CD4-positive, alpha-beta T cell treated with Interleukin-4 for 1 hour (primary cell): Measurements from ENCODE around the gene BICC1.
"Not testable (repeated sequence)": the region's sequence is repeated elsewhere in the genome, so short reads cannot be mapped to it uniquely, and the experiment has no call there.

Source experiments
- DNase-seq, 2 donors: peaks; one replicate each; pipeline ENCODE4 v3.0.0-alpha.2; 2020 to 2022

Gene BICC1

DNA sequence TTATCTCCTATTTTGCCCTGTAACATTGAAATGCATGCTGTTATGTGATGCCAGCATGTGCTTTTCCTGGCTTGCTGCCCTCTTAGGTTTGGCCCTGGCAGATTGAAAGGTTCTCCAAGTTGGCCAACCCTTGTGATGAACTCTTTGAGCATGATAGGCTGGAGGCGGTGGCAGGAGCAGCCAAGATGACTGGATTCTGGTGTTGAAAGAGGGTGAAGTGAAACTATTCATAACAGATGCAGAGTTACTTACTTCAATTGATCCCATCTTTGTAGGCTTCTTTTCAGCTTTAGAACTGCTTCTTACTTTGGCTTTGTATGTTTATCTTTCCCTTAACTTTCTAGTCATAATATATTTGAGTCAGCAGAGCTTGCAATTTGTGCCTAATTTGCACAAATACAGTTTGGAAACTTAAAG lies 57.6 kb downstream of the BICC1 start:
- no peak for DNase-seq

- no peak for DNase-seq
Observed at GRCh38 chr10:58570979-58571378, 58.3 kb downstream of the BICC1 start.

DNA sequence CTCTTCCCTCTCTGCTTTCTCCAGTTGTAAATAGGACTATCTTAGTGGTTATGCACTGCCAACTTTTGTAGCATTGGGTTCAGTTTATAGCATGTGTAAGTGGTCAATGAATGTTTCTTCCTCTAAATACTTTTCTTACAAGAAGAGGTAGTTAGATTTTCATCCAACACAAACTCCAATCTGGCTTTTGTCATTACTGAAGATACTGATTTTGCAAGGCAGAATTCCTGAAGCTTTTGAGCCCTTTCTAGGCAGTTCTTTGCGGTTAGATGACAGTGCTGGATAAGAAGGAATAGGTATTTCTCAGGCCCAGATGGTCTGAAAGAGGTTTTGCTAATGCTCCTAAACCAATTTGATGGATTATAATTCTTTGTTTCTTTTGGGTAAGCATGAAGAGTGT lies 60.5 kb downstream of the BICC1 start:
- DNase-seq, result no peak

DNA sequence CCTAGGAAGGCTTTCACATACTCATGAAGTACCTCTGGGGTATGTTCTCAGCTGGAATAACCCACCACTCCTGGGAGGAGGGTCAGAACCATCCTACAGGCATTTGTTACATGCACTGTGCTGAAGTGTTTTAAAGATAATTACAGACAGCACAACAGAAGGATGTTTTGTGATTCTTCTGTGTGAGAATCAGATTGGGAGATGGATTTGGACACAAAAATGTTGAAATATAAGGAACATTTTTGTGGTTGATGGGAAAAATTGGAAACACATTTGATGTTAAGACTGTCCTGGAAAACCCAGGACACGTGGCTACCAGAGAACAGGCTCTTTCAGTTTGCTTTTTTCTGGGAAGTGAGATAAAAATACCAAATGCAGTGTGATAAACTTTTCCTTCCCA lies 61.4 kb downstream of the BICC1 start:
- DNase-seq, result no peak

DNA sequence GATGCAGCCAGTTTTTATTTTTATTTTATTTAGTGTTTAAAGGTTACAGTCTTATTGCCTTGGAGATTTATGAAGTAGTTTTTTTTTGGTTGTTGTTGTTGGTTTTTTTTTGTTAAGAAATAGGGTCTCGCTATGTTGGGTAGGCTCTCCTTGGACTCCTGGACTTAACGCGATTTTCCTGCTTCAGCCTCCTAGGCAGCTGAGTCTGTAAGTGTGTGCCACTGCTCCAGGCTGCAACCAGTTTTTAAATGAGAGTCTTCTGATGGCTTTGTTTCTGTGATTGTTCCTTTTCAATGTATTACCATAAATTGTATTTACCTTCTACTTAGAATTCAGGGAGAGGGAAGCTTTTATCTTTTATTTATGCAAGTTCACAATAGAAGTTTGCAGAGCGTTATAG lies 62.8 kb downstream of the BICC1 start:
- no peak for DNase-seq

DNA sequence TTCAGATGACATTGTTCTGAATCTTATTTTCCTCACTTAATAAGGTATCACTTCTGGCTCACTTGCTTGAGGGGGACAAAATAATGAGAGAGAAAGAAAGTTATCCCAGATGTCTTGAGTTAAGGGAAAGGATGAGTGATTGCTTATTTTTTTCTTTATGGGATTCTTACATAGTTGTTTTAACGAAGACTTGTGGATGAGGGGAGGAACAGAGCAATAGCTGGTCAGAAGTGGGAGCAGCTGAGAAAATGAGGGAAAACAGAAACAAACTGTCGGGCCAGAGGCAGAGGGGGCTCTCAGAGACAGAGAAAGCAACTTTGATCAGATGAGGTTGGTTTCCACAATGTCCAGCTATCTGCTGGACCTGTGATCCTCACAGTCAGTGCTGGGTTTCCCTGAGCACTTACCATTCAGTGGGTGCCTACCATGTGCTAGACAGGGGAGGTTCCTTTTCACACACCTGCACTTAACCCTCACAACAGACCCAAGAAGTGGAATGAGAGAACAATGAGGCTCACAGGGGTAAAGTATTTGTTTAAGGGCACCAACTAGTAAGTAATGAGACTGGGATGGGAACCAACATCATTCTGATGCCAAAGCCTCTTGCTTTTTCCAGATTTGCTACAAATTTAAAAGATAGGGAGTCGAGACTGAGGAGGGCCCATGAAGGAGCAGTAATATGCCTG lies 64.2 kb downstream of the BICC1 start:
- no peak for DNase-seq

DNA sequence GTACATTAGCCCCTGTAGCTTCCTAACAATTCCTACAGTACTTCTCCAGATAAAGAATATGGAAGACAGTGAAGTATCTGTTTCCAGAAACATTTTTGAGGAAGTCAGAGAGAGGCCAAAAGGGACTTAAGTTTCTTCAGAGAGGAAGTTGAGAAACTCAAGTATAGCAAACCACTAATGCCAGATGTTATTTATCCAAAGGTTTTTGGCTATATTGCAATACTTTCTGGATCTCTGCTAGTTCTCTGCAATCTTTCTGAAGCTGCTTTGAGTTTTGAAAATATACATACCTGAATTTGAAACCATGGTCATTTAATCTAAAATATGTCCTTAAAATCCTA lies 64.7 kb downstream of the BICC1 start:
- no peak for DNase-seq

DNA sequence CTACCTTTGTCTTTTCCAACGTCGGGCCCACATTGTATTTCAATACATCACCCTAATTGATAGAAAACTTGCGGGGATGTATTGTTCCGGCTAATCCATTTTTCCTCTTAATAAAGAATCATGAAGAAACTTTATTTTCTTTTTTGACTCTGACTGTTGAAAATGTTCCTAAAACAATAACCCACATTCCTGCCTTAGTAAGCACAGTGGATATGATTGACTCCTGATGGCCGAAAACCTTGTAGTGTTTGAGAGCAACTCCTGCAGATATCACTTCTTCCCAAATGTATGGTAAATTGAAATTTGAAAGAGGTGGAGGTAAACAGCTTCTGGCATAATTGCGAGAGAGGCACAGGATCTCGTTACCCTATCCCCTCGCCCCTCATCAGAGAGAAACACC lies 65.7 kb downstream of the BICC1 start:
- DNase-seq, result no peak

DNA sequence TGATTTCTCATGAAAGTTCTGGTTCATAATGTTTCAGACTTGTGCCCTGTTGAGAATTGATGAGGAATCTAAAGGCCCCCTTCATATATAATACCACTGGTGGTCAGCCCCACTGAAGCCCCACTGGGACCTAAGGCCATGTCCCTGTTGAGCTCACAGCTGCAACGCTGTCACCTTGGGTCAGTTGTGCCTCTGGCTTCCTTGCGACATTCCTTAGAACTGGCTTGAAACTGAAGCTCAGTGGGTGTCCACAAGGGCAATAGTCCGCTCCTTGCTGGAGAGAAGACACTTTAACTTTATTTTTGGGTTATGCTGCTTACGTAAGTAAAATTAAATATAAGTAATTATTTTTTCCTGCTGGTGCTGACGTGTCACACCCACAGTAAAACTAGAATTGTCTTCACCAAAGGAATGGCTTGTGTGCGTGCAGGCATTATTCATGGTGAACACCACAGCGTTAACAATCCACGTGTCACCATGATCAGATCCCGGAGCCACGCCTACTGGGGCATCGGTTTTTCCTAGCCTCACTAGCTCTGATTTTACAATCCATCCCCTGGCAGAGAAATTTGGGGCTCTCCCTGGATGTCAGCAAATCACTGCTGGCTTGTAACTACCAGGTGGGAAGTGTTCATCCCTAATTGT lies 66.5 kb downstream of the BICC1 start:
- no peak for DNase-seq

GRCh38 chr10:58582045-58582444 lies 69.4 kb downstream of the BICC1 start:
- no peak for DNase-seq

GRCh38 chr10:58585435-58585834 lies 72.8 kb downstream of the BICC1 start:
- DNase-seq, result no peak

GRCh38 chr10:58586282-58587245 lies 73.9 kb downstream of the BICC1 start:
- DNase-seq, result no peak

GRCh38 chr10:58587676-58588075 lies 75.0 kb downstream of the BICC1 start:
- no peak for DNase-seq

DNA sequence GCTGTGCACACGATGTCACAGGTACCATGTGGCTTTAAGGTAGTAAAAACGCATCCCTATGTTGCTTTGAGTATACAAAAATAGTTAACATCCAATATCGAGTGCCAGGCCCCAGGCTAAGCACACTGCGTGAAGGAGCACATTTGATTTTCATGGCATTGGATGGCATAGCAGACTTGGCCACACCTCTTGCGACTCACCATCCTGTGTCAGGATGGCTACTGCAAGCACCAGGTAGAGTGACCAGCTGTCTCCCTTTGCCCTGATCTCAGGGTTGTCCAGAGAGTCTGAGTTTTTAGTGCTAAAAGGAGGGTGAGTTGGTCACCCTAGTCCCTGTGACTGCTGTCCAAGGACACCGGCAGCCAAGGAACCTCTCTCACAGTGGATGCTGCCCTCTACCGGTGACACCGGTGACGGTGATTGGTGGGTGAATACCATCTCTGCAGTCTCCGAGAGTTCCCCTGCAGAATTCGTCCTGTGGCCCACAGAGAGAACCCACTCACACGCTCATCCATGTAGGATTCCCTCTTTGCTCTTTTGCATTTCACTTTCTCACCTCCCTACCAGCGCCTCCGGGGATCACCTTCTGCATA lies 76.1 kb downstream of the BICC1 start:
- DNase-seq, result no peak

DNA sequence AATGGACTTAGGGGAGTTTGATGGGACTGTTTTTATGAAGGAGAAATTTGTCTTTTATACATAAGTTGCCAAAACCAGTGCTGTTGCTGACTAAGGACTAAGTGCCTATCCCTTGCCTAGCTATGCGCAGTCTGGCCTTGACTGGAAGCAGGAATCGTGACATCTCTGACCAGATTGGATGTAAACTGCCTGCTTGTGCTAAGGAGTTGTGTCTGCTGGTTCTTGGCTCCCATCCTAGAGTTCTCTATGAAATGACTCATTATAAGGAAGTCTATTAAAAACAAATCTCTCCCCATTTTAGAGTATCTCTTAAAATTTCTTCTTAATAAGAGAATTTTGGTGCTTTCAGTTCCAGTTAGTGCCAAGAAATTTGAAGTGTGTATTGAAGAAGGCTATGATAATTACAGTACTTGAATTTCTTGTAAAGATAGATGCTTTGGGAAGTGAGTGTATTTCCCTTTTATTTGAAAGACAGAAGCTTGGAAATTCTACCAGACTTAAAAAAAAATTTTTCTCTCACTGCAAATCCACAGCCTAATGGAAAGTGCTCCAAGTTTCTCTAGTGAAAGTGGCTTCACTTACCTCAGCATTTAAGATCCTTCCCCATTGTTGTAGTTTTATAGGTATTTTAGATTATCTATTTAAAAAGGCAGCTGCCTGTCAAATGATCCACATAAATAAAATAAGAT lies 77.6 kb downstream of the BICC1 start:
- no peak for DNase-seq

- no peak for DNase-seq
Observed at GRCh38 chr10:58590924-58591323, 78.3 kb downstream of the BICC1 start.

- peak; percentile 2 to 41 for DNase-seq
Observed at GRCh38 chr10:58593008-58593407, 80.3 kb downstream of the BICC1 start.

GRCh38 chr10:58597211-58597610 lies 84.5 kb downstream of the BICC1 start:
- DNase-seq, result not testable (repeated sequence)

DNA sequence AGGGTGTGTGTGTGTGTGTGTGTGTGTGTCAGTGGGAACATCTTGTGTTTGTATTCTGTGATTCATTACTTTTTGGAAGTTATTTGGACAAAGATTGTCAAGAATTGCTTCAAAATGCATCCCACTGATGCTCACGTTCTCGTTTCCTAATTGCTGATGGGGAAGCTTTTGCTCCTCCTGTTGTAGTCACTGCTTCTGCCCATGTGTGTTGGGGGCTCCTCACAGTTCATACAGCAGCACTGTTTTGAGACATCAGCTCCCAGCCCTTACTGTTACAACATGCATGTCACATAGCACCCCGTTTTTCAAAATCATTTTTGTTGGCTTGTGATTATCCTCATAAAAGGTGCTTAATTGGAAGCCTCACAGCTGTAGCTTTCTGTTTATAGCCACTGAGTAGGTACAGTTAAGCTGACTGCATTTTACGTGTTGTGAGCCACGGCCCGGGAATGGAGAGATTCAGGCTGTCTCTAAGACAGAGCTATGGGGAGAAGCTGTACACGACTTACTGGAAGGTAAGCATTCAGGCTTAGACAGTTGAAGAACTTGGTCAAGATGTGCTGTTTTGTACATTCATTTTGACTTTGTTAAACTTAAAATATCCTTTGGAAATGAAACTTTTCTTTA lies 87.4 kb downstream of the BICC1 start:
- no peak for DNase-seq

DNA sequence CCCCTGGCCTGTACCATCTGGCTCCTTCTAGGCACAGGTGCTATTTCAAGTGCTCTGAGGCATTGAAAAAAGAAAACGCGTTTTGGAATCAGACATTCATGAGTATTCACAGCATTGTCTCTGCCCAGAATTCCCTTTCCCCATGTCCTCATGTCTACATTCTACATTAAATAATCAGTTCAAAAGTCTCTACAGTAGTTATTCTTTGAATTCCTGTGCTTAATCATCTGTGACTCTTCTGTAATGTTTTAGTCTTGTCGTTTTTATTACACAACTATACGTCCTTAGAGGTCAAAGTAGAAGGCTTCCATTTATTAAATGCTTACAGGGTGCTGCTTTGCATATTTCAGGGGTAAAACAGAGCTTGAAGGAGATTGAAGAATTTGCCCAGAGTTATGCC lies 95.7 kb downstream of the BICC1 start:
- no peak for DNase-seq

- no peak for DNase-seq
Observed at GRCh38 chr10:58608826-58609531, 96.3 kb downstream of the BICC1 start.
